Stimulated activated CD8-positive, alpha-beta memory T cell treated with anti-CD3 and anti-CD28 coated beads, Interleukin-4, amount 100 ng/mL, for 24 hours (primary cell): ENCODE measurements around the gene DAB2IP.

Experiments used
- DNase-seq: peaks from one replicate; pipeline ENCODE4 v3.0.0-alpha.2; 2020; ENCODE audit warnings: low read depth

Gene DAB2IP

DNA sequence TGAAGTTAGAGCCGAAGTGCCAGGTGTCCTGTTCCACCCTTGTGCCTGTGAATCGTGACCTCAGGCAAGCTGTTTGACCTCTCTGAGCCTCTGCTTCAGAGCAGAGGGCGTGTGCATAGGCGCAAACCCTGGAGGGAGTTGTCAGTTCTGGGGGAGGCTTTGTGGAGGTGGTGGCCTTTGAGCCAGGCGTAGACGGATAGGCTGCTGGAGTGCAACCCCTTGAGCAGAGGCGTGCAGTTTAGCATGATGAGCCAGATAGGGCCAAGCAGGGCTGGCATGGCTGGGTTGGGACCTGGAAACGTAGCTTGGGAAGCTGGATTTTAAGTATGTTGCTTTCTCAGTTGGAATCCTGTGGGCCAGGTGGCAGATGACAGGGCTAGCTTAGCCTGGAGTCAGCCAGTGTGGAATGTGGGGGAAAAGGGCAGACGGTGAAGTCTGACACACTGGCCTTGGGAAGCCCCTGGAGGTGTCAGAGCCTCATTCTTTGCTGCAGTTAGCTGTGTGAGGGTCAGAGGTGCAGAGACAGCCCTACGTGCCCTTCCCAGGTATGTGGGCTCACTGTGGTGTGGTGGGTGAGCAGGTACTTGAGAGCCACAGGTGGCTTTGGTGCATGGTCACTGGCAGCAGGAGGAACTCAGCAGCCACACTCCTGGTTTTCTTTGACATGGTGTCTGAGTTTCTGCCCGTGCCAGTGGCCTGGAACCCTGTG is 93.4 kb downstream of the DAB2IP start:
- no peak for DNase-seq

DNA sequence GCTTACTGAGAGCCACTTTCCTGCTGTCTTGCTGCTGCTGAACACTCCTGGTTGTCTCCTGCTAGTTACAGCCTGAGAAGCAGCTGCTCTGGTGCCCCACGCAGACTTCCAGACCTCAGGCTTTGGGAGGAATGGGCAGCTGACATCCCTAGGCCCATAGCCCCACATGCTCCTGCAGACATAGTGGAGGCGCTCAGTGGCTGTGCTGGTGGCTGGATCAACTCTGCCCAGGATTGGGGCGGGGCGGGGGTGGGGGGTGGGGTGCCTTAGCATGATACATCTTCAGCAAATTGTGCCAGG is 93.9 kb downstream of the DAB2IP start:
- DNase-seq, result no peak

DNA sequence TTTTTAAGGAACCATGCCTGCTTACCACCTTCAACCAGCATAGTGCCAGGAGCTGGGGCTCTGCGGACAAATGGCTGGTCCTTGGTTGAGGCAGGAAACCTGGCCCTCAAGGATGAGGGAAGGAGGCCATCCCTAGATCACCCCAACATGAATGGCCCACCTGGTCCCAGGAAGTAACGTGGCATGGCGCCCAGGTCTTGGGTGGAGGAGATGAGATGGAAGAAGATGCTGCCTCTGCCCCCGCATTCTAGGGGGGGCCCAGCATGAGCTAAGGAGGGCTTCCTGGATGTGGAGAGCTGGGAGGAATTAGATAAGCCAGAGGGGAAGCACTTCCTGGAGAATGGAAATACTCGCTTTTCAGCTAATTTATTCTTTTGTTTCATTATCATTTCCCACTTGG is 95.0 kb downstream of the DAB2IP start:
- no peak for DNase-seq

DNA sequence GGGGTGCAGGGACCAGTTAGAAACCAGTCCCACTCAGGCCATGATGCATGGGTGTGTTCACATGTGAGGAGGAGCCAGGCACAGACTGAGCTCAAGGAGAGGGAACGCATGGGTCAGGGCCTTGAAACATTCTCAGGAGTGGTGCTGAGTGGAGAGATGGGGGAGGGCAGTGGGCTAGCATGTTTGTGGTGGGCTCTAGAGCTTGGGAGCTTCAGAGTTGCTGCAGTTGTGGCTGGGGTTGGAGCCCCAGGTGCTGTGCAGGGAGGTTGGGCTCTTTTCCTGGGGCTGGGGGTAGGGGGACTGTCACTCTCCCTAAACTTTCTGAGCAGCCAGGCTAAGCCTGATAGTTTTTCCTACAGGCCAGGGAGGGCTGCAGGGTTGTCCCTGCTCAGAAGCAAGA is 95.4 kb downstream of the DAB2IP start:
- DNase-seq, result no peak

DNA sequence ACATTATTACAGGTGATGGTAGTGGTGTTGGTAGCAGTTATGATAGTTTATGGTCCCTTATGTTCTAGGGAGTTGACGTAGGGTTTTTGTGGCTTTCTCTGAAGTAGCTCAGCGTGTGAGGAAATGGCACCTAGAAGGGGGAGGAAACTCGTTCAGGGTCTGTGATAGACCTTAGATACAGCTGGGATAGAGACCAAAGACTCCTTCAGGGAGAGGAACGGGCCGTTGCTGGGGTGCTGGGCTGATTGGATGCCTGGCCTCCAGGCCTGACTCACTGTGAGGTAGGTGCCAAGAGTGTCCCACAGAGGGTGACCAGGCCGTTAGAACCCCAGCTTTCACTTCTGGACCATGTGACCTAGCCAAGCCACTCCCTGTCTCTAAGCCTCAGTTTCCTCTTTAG is 96.6 kb downstream of the DAB2IP start:
- no peak for DNase-seq

DNA sequence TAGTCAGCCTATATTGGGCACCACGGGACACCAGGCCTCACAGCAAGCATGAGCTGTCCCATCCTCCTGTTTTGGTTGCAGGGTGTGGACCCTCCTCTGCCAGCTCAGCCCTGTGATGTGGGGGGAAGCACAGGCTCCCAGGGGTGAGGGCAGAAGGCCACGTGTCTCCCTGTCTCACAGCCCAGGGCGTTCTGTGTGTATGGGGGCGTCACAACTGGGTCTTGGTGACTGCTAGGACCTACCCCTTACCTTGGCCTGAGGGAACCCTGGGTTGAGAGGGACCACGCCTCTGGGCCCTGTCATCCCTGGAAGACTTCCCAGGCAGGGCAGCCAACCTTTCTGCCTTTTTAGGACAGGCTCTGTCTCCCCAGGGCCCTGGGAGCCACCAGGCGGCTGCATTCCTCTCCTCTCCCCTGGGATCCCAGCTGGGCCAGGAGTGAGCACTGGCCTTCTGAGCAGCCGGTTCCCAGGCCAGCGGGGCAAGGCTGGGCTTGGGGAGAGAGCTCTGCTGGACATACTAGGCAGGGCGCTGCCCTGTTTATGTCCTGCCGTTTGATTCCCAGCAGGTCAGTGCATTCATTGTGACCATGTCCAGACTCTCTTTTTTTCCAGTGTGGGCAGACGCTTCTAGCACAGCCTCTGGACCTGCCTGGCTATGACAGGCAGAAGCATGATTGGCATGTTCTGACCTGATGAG is 97.4 kb downstream of the DAB2IP start:
- DNase-seq, result no peak

DNA sequence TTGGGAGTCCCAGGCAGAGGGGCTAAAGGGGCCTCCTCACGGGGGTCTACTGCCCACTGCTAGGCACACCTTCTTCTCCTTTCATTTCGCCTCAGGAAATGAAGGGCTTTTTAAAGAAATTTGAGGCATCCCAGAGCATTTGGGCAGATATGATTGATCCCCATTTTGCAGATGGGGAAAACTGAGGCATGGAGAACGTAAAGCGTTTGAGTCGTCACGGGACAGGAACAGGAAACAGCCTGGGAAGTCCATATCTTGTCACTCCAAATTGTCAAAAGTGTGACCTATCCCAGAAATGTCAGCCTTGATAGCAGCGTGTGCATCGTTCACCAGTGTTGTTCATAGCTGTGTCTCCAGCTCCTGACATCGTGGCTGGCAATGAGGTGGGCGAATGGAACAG is 98.2 kb downstream of the DAB2IP start:
- no peak for DNase-seq

DNA sequence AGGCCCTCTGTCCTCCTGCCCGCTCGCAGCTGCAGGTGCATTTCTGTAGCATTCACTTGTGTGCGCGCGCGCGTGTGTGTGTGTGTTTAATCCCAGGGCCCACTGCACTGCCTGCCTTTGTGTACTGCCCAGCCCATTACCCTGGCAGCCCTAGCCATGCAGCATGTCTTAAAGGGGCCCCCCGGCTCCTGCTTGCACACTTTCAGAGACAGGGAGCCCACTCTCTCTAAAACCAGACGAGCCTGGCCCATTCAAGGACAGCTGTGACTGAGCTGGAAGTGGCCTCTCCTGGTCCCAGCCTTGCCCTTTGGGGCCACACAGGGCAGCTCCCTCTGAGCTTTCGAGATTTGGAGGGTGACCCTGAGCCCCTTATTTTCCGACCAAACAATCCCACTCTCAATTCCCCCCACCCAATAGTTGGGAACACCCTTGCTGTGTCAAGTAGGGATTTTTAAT is 98.9 kb downstream of the DAB2IP start:
- no peak for DNase-seq

DNA sequence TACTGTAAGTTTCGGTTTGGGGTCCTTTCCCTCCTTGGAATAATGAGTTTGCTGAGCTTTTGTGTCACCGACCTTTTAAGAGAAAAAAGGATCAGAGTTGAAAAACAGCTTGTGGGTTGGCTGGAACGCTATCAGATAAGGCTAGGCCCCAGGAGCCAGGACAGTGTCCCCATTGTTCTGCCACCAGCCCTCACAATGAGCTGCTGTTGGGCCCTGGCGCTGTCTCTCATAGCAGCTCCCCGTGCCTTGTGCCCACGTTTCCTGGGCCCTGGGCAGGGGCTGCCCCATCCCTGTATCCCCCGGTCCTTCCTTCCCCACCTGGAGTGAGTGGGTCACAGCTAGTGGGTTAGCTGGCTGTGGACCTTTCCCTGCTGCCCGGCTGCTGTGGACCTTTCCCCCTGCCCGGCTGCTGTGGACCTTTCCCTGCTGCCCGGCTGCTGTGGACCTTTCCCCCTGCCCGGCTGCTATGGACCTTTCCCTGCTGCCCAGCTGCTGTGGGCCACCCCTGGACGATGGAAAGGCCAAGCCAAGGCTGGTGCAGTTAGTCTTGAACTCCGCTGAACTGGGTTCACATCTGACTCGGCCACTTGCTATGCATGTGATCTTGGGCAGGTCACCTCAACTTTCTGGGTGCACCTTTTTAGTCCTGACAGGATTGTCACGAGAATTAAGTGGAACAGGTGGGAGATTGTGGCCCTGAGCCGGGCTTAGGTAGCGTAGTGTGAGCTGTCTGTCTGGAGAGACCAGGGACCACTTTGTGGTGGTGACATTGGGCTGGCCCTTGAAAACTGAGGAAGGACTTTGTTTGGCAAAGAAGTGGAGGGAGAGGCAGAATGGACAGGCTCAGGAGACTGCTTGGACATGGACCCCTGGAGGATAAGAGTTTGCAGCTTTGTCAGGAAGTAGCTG is 99.5 kb downstream of the DAB2IP start:
- DNase-seq, result no peak

DNA sequence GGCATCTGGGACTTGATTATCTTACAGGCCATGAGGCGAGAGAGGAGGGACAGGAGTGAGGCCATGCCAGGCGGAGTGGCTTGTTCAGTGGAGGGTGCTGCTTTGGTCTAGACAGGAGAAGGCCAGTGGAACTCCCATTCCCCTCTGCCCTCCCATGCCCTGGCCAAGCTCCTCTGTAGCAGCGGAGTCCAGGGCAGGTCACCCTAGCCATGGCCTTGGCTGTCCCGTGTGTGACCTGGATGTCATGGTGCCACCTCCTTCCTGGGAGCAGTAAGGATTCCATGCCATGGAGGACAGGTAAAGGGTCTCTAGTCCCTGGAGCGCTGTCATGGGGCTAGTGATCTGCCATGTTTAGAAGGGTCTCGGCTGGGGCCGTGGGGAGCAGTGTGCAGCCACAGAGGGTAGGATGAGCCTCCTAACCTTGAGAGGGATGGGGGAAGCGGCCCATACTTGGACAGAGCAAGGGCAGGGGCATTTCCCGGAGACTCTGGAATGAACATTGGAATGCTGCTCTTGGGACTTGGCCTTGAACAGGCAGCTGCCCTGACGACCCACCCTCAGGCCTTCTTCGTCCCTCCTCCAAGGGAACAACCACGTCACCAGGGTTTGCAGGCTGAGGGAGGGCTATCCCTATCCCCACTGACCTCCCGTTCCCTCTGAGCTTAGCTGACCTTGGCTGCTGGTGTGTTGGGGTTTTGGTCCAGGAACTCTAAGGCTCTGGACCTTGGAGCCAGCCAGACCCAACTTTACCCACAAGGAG is 100.4 kb downstream of the DAB2IP start:
- no peak for DNase-seq

DNA sequence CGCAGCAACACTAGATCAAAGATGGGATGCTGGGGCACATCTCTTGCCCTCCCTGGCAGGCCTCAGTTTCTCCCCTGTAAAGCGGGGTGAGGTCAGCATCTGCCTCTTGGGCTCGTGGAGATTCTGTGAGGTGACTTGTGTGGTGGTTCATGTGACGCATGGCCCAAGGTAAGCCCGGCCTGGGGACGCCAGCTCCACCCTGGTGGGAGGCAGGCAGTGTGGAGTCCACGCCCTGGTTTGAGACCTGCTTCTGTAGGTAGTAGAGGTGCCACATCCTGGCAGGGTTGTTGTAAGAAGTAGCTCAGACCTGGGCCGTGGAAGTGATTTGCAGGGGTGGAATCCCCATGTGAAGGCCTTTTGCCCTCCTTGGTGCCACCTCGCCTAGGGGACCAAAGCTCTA is 101.5 kb downstream of the DAB2IP start:
- DNase-seq, result no peak

DNA sequence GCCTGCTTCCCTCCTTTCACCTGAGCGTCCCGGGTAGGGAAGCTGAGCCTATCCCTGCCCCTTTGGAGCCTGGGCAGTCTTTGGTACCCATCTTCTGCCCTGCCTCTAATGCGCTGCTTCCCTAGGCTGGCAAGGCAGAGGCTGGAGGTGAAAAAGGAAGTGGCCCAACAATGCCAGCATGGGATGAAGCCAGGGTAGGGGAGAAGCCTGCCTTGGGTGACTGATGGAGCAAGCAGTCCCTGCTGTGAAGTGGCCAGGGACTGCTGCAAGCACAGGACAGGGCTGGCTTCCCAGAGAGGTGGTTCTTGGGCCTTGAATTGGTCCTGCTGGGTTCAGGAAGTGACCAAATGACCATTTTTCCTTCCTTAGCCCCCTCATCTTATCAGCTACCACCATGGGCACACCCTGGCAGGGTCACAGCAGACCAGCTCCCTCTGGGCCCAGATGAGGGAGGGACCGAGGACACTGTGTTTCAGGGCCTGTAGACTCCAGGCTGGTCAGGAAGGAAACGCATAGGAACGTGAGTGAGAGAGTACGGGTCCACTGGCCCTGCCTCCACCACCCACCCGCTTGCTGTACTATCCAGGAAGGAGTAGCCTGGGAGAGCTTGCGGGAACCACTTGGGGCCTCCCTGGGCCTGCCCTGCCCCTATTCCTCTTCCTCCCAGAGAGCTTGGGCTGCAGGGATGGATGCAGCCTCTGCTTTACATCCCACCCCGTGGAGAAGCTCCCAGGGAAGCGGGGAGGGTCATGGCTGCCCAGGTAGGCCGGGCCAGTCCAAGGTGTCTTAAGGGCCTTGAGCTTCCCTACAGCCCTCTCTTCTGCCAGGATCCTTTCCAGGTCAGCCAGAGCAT is 102.6 kb downstream of the DAB2IP start:
- DNase-seq, result no peak

DNA sequence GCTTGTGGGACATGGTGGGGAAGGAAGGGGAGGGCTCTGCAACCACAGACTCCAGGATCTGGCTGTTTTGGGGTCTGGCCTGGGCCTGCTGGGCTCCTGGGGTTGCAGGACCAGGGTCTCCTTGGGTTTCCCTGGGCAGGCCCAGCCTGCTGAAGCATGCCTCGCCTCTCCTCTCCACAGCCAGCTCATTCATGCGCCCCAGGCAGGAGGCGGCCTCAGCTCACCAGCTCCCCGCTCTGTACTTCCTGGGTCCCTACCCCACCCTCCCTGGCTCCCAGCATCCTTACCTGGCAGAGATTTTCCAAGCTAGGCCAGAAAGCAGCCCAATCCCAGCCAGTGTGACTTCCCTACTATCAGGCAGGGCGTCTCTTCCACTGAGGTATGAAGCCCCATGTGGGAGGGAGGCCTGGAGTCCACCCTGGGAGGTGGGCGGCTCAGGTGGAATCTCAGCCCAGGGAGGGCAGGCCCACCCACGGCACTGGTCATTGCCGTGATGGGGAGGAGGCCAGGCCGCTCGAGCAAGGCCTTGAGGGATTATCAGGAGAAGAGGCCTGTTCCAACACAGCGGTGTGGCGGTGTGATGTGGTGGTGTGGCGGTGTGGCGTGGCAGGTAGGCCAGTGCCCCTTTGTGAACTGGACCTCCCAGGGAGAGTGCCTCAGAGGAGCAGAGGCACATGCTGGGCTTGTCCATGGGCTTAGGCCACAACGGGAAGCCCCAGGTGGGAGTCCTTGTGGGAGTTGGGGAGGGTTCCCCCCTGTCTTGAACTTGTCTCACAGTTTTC is 103.4 kb downstream of the DAB2IP start:
- DNase-seq, result no peak

DNA sequence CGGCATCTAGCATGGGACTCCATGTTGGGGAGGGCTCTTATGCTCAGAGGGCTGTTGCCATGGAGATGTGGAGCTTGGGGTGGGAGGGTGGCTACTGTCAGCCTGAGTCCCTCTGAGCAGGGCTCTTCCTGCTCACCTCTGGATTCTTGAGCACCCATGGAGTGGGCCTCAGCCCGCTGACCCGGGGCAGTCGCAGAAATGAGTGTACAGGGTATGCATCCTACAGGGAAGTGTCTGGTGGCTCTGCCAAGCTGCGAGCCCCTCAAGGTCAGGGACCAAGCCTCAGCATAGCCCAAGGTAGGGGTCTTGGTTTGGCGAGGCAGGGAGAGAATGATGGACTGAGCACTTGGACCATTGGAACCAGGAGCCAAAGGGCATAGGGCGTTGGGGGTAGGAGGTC is 104.1 kb downstream of the DAB2IP start:
- DNase-seq, result no peak

DNA sequence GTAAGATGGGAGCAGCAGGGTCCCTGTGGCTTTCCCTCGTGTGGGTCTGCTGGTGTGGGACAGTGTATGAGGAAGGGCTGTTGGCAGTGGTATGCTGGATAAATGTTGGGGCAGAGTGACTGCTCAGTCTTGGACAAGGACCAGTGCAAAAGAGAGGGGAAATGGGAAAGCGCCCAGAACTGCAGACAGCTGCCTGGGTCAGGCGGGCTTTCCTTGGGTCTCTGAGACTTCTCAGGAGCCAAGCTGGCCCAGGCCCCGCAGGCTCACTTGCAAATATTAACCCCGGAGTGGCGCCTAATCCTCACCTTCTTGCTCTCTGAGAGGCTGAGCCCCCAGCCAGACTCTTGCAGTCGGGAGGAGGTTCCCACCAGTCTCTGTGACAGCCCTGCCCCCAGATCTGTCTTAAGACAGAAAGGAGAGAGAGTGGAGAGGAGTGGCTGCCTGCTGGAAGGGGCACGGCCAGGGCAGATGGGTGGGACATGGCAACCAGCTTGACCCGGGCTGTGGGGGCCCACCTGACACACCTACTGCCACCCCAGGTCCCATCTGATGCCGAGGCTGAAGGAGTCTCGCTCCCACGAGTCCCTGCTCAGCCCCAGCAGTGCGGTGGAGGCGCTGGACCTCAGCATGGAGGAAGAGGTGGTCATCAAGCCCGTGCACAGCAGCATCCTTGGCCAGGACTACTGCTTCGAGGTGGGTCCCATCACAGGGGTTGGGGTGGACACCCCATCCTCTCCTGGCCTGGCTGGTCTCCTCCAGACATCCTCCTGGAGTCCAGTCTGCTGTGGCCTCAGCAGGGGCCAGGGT is 105.2 kb downstream of the DAB2IP start:
- no peak for DNase-seq

DNA sequence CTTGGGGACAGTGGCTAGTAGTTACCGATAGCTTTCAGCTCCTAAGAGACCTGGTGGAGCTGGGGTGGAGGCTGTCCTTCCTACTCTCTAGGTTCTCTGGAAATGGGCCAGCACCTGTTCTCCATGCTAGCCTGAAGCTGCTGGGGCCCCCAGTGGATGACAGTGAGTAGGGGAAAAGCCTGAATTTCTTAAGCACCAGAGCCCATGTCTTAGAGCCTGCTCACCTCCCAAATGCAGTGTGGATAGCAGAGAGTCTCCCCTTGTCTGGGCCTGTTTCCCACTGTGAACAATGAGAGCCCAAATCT is 105.8 kb downstream of the DAB2IP start:
- DNase-seq, result no peak

DNA sequence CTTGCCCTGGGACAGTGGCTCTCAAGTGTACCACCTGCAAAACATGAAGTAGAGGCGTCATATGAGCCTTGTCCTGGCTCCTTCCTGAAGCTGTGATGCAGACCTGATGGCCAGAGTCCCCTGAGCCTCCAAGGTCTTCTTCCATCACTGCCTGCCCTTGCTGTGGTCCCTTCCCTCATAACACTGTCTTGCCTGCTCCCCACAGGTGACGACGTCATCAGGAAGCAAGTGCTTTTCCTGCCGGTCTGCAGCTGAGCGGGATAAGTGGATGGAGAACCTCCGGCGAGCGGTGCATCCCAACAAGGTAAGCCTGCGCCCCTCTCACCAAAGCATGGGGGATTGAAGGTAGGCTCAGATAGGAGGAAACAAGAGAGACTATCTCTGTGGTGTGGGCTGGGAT is 107.3 kb downstream of the DAB2IP start:
- no peak for DNase-seq

DNA sequence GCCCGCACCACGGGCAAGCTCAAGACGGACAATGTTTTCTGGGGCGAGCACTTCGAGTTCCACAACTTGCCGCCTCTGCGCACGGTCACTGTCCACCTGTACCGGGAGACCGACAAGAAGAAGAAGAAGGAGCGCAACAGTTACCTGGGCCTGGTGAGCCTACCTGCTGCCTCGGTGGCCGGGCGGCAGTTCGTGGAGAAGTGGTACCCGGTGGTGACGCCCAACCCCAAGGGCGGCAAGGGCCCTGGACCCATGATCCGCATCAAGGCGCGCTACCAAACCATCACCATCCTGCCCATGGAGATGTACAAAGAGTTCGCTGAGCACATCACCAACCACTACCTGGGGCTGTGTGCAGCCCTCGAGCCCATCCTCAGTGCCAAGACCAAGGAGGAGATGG is 108.6 kb downstream of the DAB2IP start:
- DNase-seq, result no peak

DNA sequence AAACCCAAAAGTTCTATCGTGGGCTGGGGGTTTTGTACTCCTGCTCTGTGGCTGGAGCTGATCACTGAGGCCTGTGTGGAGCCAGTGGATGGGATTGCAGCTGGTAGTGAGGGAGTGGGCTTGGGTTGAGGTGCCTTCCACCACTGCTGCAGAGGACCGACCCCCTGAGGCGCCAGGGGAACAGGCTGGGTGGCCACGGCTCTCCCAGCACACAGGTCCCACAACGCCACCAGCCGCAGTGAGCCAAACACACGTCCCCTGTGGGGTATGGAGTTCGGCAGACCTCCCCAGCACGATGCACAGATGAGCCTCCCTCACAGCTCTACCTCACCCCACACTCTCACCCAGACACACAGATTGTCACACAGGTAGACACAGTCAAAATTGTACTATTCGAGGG is 109.1 kb downstream of the DAB2IP start:
- no peak for DNase-seq

DNA sequence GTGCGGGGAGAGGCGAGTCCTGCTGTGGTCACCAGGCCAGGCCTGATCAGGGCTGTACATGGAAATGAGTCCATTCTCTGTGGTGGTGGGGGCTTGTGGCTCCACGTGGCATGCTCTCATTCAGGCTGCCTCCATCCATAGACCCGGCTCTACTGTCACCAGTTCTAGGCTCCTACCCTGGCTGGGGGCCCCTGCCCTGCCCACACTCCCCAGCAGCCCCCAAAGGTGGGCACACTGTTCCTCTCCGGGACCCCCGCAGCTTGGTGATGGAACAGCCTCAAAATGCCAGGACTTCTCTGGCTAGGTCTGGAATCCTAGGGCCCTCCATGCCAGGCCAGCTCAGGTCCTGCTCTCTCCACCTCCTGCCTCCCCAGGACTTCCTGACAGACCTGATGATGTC is 111.7 kb downstream of the DAB2IP start:
- no peak for DNase-seq
